Osteocyte (in vitro differentiated cells): ENCODE results near the gene TRIML2. TPM values are rescaled to one million over a fixed set of nuclear protein-coding genes. Genes with fewer than 3 reads are reported as not detected.
A peak's percentile ranks its signal among the peaks of the same experiment; 100 is the strongest.
"Not testable (repeated sequence)": the region's sequence is repeated elsewhere in the genome, so short reads cannot be mapped to it uniquely, and the experiment has no call there.

Source experiments
- DNase-seq: peaks from one replicate; pipeline ENCODE4 v3.0.0; 2021; ENCODE audit warnings: mixed read lengths; ENCODE audit not compliant: unreplicated experiment; ENCODE audit errors: extremely low spot score
- H3K27ac Mint-ChIP-seq: one replicate; pipeline ENCODE4 v1.8.0; 2021; ENCODE audit warnings: mild to moderate bottlenecking, mixed read lengths; ENCODE audit not compliant: unreplicated experiment
- H3K27me3 Mint-ChIP-seq: one replicate; pipeline ENCODE4 v1.8.0; 2021; ENCODE audit warnings: mixed read lengths; ENCODE audit not compliant: unreplicated experiment
- H3K36me3 Mint-ChIP-seq: one replicate; pipeline ENCODE4 v1.8.0; 2021; ENCODE audit warnings: mixed read lengths; ENCODE audit not compliant: unreplicated experiment
- H3K4me1 Mint-ChIP-seq: one replicate; pipeline ENCODE4 v1.8.0; 2021; ENCODE audit warnings: mixed read lengths; ENCODE audit not compliant: unreplicated experiment
- H3K4me3 Mint-ChIP-seq: one replicate; pipeline ENCODE4 v1.8.0; 2021; ENCODE audit warnings: mild to moderate bottlenecking, moderate library complexity, mixed read lengths; ENCODE audit not compliant: unreplicated experiment
- H3K9me3 Mint-ChIP-seq: one replicate; pipeline ENCODE4 v1.8.0; 2021; ENCODE audit warnings: mixed read lengths; ENCODE audit not compliant: unreplicated experiment
- total RNA-seq: library from RNA; stranded (reverse); gene quantifications from 2 replicates; pipeline ENCODE4 v1.2.1, GENCODE V29; 2021
- TF ChIP-seq, protein P1 (sequence below): fragments of 200-600 bp; sonication (generic); IDR thresholded peaks from 2 replicates; pipeline ENCODE4 v1.5.0; 2021; ENCODE audit warnings: antibody characterized with exemption, mild to moderate bottlenecking, moderate library complexity

The TRIML2 gene
- total RNA-seq, 1 donor from 2014 or later: not detected

DNA sequence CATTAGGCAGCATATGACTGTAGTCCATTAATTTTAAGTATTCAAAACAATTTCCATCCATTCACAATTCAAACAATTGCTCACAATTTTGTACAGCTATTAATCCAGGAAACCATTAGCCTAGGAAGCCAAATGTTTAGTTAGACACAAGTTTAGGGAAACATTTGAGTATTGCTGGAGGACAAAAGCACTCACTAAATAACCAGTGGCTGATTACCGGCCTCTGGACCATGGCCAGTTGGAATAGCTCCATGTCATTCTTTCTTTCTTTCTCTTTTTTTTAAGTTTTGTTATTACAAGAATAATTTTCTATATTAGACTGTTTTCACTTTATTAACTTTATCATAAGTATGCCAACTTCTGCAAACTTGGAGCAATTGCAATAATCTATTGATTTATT lies 31.3 kb downstream of the TRIML2 start:
- peaks cover 7% of the 10 kb centered on the region for H3K4me1 Mint-ChIP-seq
- no peak overlapping the region for H3K4me3 Mint-ChIP-seq
- no peak overlapping the region for H3K27ac Mint-ChIP-seq
- TF ChIP-seq, protein P1, sequence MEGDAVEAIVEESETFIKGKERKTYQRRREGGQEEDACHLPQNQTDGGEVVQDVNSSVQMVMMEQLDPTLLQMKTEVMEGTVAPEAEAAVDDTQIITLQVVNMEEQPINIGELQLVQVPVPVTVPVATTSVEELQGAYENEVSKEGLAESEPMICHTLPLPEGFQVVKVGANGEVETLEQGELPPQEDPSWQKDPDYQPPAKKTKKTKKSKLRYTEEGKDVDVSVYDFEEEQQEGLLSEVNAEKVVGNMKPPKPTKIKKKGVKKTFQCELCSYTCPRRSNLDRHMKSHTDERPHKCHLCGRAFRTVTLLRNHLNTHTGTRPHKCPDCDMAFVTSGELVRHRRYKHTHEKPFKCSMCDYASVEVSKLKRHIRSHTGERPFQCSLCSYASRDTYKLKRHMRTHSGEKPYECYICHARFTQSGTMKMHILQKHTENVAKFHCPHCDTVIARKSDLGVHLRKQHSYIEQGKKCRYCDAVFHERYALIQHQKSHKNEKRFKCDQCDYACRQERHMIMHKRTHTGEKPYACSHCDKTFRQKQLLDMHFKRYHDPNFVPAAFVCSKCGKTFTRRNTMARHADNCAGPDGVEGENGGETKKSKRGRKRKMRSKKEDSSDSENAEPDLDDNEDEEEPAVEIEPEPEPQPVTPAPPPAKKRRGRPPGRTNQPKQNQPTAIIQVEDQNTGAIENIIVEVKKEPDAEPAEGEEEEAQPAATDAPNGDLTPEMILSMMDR: no peak
- H3K36me3 Mint-ChIP-seq: no peaks in the 10 kb centered on the region
- no peaks in the 10 kb centered on the region for H3K9me3 Mint-ChIP-seq
- no peaks in the 10 kb centered on the region for H3K27me3 Mint-ChIP-seq
- no peak for DNase-seq

DNA sequence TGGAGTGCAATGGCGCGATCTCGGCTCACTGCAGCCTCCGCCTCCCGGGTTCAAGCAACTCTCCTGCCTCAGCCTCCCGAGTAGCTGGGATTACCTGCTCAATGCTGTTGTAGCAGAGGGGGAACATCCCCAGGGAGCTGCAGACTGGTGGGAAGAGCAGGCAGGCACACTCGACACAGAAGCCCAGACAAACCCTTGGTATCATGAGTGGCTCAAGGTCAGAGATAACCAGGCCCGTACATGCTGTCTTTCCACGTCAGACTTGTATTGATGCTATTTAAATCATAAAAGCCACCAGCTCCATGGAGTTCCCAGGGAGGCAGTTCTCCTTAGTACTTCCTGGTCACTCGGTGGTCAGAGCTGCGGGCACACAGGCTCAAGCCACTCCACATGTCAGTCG lies 33.2 kb downstream of the TRIML2 start:
- H3K4me3 Mint-ChIP-seq: no peak overlapping the region
- no peaks in the 10 kb centered on the region for H3K27me3 Mint-ChIP-seq
- no peak for DNase-seq
- H3K27ac Mint-ChIP-seq: no peak overlapping the region
- TF ChIP-seq, protein P1: no peak
- peaks cover 7% of the 10 kb centered on the region for H3K4me1 Mint-ChIP-seq
- no peaks in the 10 kb centered on the region for H3K36me3 Mint-ChIP-seq
- H3K9me3 Mint-ChIP-seq: no peaks in the 10 kb centered on the region

DNA sequence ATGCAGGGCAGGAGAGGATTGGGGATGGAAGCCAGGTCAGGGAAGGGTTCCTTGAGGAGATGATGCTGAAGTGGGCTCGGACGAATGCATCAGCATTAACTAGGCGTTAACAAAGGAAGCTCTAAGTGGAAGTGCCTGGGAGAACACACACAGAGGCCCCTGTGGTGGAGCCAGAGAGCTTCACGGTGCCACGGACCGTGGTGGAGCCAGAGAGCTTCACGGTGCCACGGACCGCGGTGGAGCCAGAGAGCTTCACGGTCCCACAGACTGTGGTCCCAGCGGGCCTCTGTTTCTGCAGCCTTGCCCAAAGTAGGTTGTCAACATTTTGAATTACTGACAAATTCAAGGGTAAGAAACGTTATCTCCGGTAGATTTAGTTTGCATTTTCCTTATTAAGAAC lies 48.3 kb downstream of the TRIML2 start:
- H3K36me3 Mint-ChIP-seq: no peaks in the 10 kb centered on the region
- no peaks in the 10 kb centered on the region for H3K4me1 Mint-ChIP-seq
- H3K27ac Mint-ChIP-seq: no peak overlapping the region
- no peaks in the 10 kb centered on the region for H3K9me3 Mint-ChIP-seq
- H3K4me3 Mint-ChIP-seq: no peak overlapping the region
- TF ChIP-seq, protein P1: no peak
- DNase-seq: no peak
- no peaks in the 10 kb centered on the region for H3K27me3 Mint-ChIP-seq

DNA sequence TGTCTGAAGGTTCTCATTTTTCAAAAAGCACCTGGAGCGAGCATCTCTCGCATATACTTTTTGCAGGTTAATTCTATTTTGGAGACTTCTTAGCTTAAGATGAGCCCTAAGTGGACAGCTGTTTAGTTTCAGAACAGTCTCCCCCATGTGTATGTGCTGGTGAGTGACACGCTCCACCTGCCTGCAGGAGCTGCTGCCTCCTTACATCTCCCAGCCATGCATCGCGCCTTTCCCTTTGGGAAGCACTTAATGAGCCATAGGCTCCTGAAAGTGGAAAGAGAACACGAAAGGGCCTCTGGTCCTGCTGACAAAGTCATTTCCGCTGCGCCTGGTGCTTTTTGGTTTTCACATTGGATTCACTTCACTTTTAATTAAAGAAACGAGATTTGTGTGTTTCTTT lies 56.1 kb downstream of the TRIML2 start:
- H3K4me1 Mint-ChIP-seq: no peaks in the 10 kb centered on the region
- H3K27ac Mint-ChIP-seq: no peak overlapping the region
- peak; percentile 27 for DNase-seq
- H3K9me3 Mint-ChIP-seq: no peaks in the 10 kb centered on the region
- H3K36me3 Mint-ChIP-seq: peaks cover 2% of the 10 kb centered on the region
- H3K4me3 Mint-ChIP-seq: no peak overlapping the region
- TF ChIP-seq, protein P1: no peak
- no peaks in the 10 kb centered on the region for H3K27me3 Mint-ChIP-seq

DNA sequence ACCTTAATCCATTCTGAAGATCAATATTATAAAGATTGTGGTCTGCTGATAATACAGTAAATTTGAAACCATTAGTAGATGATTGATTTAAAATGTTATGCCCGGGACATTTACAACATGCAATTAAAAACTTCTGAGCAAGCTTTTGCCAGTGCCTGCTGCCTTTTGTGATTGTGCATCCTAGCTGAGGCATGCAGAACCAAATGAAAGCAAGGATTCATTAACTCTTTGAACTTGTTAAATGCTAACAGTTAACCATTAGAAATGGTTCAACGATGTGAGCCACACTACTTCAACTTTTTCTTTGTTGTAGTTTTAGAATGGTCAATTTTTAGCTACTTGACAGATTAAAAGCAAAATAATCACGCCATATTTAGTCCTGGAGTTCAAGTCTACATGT lies 62.7 kb downstream of the TRIML2 start:
- no peak for DNase-seq
- H3K9me3 Mint-ChIP-seq: no peaks in the 10 kb centered on the region
- no peak overlapping the region for H3K27ac Mint-ChIP-seq
- H3K27me3 Mint-ChIP-seq: no peaks in the 10 kb centered on the region
- no peaks in the 10 kb centered on the region for H3K4me1 Mint-ChIP-seq
- H3K4me3 Mint-ChIP-seq: no peak overlapping the region
- TF ChIP-seq, protein P1: no peak
- H3K36me3 Mint-ChIP-seq: no peaks in the 10 kb centered on the region

DNA sequence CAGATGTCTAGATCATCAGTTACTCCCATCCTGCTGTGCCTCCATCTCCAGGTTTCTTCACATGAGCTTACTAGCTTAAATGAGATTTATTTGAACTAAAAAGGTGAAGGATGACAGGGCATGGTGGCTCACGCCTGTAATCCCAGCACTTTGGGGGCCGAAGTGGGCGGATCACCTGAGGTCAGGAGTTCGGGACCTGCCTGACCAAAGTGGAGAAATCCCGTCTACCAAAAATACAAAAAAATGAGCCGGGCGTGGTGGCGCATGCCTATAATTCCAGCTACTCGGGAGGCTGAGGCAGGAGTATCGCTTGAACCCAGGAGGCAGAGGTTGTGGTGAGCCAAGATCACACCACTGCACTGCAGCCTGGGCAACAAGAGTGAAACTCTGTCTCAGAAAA lies 63.9 kb downstream of the TRIML2 start:
- H3K4me1 Mint-ChIP-seq, H3K36me3 Mint-ChIP-seq, H3K27me3 Mint-ChIP-seq, H3K4me3 Mint-ChIP-seq, H3K9me3 Mint-ChIP-seq, H3K27ac Mint-ChIP-seq: not testable (repeated sequence)
- DNase-seq: peak; percentile 54
